ENCODE measurements around the gene MTPN. TPM values are rescaled to one million over a fixed set of nuclear protein-coding genes. Genes with fewer than 3 reads are reported as not detected.
A peak's percentile ranks its signal among the peaks of the same experiment; 100 is the strongest.

Gene MTPN
- polyA plus RNA-seq, 4 donors: 56.7 to 88.8 (median 62.4) TPM

DNA sequence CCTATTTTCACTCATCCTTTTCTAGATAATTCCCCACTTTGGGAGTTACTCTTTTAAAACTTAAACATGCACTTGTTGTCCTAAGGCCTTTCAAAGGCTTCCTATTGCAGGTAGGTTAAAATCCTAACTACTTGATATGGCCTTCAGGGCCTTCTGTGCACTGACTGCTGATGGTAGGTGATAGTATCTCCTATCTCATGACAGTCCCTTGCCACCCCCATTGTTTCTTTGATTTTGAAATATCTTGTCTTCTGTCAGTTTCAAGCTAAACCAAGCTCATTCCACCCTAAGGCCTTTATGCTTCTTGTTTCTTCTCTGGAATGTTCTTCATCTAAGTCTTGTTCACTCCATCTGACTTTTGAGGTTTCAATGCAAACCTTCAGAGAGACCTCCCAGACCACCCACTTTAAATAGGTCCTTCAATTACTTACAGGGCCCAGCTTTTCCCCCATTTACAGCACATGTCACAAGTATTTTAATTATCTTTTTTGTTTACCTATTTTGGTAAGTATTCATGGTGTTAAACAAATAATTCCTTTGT lies 2.4 kb upstream of the MTPN start:
- Histone ChIP-seq H3K27me3 (ENCODE audit: control insufficient read depth in 3 of 3, insufficient read depth in 3 of 3, low read length in 3 of 3) (no peaks in the 10 kb centered on the region), H3K4me1 (ENCODE audit: control insufficient read depth in 3 of 3, insufficient read depth in 2 of 3, low read depth in 1 of 3, low read length in 2 of 3) (peaks cover 2 to 13% (median 8%) of the 10 kb centered on the region in 3 donors), H3K9me3 (ENCODE audit: control insufficient read depth in 2 of 2, insufficient read depth in 1 of 2, low read depth in 1 of 2, low read length in 1 of 2) (no peaks in the 10 kb centered on the region), H3K4me3 (ENCODE audit: low read depth in 1 of 3, low read length in 3 of 3) (no peak overlapping the region), H3K27ac (ENCODE audit: low read depth in 1 of 3, low read length in 2 of 3) (peak overlapping the region in 1 of 3 donors; percentile 12), H3K36me3 (ENCODE audit: control insufficient read depth in 3 of 3, insufficient read depth in 2 of 3, low read depth in 1 of 3, low read length in 3 of 3) (no peaks in the 10 kb centered on the region)
- FAIRE-seq (no peak), DNase-seq (no peak)

DNA sequence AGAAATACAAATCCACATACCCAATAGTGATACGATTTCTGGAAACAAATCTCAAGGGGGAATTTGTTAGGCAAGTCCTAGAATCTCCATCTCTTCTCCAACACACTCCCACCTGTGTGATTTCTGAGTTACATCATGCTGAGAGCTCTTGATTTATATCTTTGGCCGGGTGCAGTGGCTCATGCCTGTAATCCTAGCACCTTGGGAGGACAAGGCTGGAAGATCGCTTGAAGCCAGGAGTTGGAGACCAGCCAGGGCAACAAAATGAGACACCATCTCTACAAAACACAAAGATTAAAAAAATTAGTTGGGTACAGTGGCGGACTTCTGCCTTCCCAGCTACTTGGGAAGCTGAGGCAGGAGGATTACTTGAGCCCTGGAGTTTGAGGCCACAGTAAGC lies 1.5 kb upstream of the MTPN start:
- 92 to 95% (median 93%) methylated on average over 4 of the region's 4 CpGs for WGBS, 3 donors
- FAIRE-seq (no peak), DNase-seq (no peak)
- H3K9me3 ChIP-seq (ENCODE audit: control insufficient read depth in 2 of 2, insufficient read depth in 1 of 2, low read depth in 1 of 2, low read length in 1 of 2): no peaks in the 10 kb centered on the region
- no peak overlapping the region for H3K27ac ChIP-seq (ENCODE audit: low read depth in 1 of 3, low read length in 2 of 3)
- H3K4me1 ChIP-seq (ENCODE audit: control insufficient read depth in 3 of 3, insufficient read depth in 2 of 3, low read depth in 1 of 3, low read length in 2 of 3): peaks cover 2 to 13% (median 8%) of the 10 kb centered on the region in 3 donors
- peaks cover 0 to 3% (median 0%) of the 10 kb centered on the region in 3 donors for H3K36me3 ChIP-seq (ENCODE audit: control insufficient read depth in 3 of 3, insufficient read depth in 2 of 3, low read depth in 1 of 3, low read length in 3 of 3)
- H3K27me3 ChIP-seq (ENCODE audit: control insufficient read depth in 3 of 3, insufficient read depth in 3 of 3, low read length in 3 of 3): no peaks in the 10 kb centered on the region
- H3K4me3 ChIP-seq (ENCODE audit: low read depth in 1 of 3, low read length in 3 of 3): no peak overlapping the region

DNA sequence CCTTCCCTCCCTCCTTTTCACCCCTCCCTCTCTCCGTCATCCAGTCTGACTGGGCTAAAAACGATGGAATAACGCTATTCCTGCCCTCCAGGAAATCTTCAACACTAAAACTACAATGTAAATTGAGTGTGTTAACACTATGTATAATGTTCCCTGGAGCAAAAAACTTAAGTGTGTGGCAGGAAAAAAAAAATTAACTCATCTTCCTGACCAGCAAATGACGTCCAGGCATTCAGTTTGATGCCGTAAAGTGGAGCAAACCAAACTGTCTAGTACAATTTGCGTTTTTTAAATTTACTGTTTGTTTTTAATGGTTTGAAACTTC lies 545 bp upstream of the MTPN start:
- 41 to 54% (median 42%) methylated on average over 6 of the region's 6 CpGs for WGBS, 3 donors
- peaks cover 2 to 13% (median 8%) of the 10 kb centered on the region in 3 donors for H3K4me1 ChIP-seq (ENCODE audit: control insufficient read depth in 3 of 3, insufficient read depth in 2 of 3, low read depth in 1 of 3, low read length in 2 of 3)
- no peak for DNase-seq
- H3K4me3 ChIP-seq (ENCODE audit: low read depth in 1 of 3, low read length in 3 of 3): peak overlapping the region in 2 of 3 donors; percentile 86 to 89
- H3K27me3 ChIP-seq (ENCODE audit: control insufficient read depth in 3 of 3, insufficient read depth in 3 of 3, low read length in 3 of 3): no peaks in the 10 kb centered on the region
- H3K36me3 ChIP-seq (ENCODE audit: control insufficient read depth in 3 of 3, insufficient read depth in 2 of 3, low read depth in 1 of 3, low read length in 3 of 3): peaks cover 0 to 3% (median under 1%) of the 10 kb centered on the region in 3 donors
- FAIRE-seq: no peak
- no peaks in the 10 kb centered on the region for H3K9me3 ChIP-seq (ENCODE audit: control insufficient read depth in 2 of 2, insufficient read depth in 1 of 2, low read depth in 1 of 2, low read length in 1 of 2)
- H3K27ac ChIP-seq (ENCODE audit: low read depth in 1 of 3, low read length in 2 of 3): peak overlapping the region in 1 of 3 donors; percentile 46

GRCh38 chr7:135976312-135977006 lies 700 bp downstream of the MTPN start:
- H3K4me3 ChIP-seq (ENCODE audit: low read depth in 1 of 3, low read length in 3 of 3): peak overlapping the region; percentile 77 to 89 (median 86)
- 1 to 3% (median 2%) methylated on average over 13 of the region's 13 CpGs for WGBS, 3 donors
- H3K9me3 ChIP-seq (ENCODE audit: control insufficient read depth in 2 of 2, insufficient read depth in 1 of 2, low read depth in 1 of 2, low read length in 1 of 2): no peaks in the 10 kb centered on the region
- H3K4me1 ChIP-seq (ENCODE audit: control insufficient read depth in 3 of 3, insufficient read depth in 2 of 3, low read depth in 1 of 3, low read length in 2 of 3): peaks cover 2 to 13% (median 8%) of the 10 kb centered on the region in 3 donors
- FAIRE-seq (no peak), DNase-seq (peak in 1 of 2 donors; percentile 51)
- H3K27me3 ChIP-seq (ENCODE audit: control insufficient read depth in 3 of 3, insufficient read depth in 3 of 3, low read length in 3 of 3): no peaks in the 10 kb centered on the region
- peak overlapping the region; percentile 57 to 92 (median 78) for H3K27ac ChIP-seq (ENCODE audit: low read depth in 1 of 3, low read length in 2 of 3)
- H3K36me3 ChIP-seq (ENCODE audit: control insufficient read depth in 3 of 3, insufficient read depth in 2 of 3, low read depth in 1 of 3, low read length in 3 of 3): peaks cover 0 to 3% (median 3%) of the 10 kb centered on the region in 3 donors

DNA sequence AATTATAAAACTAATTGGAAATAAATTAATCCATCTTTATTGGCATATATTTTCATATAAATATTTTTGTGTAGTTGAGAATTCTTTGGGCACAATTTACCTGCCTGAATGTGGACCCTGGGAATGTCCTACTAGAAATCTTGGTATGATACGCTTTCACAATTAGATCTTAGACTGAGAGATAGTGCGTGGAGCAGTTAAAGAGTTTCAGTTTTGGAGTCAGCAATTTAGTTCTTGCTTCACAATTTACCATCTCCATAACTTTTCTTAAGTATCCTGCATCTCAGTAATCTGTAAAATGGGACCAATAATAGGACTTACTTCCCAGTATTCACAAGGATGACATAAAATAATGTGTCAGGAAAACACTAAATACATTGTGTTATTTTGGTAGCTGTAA lies 2.0 kb downstream of the MTPN start:
- Histone ChIP-seq H3K36me3 (ENCODE audit: control insufficient read depth in 3 of 3, insufficient read depth in 2 of 3, low read depth in 1 of 3, low read length in 3 of 3) (peaks cover 0 to 3% (median 3%) of the 10 kb centered on the region in 3 donors), H3K4me3 (ENCODE audit: low read depth in 1 of 3, low read length in 3 of 3) (no peak overlapping the region), H3K27ac (ENCODE audit: low read depth in 1 of 3, low read length in 2 of 3) (no peak overlapping the region), H3K4me1 (ENCODE audit: control insufficient read depth in 3 of 3, insufficient read depth in 2 of 3, low read depth in 1 of 3, low read length in 2 of 3) (peaks cover 2 to 11% (median 8%) of the 10 kb centered on the region in 3 donors), H3K27me3 (ENCODE audit: control insufficient read depth in 3 of 3, insufficient read depth in 3 of 3, low read length in 3 of 3) (no peaks in the 10 kb centered on the region), H3K9me3 (ENCODE audit: control insufficient read depth in 2 of 2, insufficient read depth in 1 of 2, low read depth in 1 of 2, low read length in 1 of 2) (no peaks in the 10 kb centered on the region)
- FAIRE-seq: no peak
- 65 to 76% (median 75%) methylated on average over 2 of the region's 2 CpGs for WGBS, 3 donors
- no peak for DNase-seq

GRCh38 chr7:135974667-135975066 lies 2.5 kb downstream of the MTPN start:
- no peak overlapping the region for H3K27ac ChIP-seq (ENCODE audit: low read depth in 1 of 3, low read length in 2 of 3)
- peaks cover 0 to 3% (median 3%) of the 10 kb centered on the region in 3 donors for H3K36me3 ChIP-seq (ENCODE audit: control insufficient read depth in 3 of 3, insufficient read depth in 2 of 3, low read depth in 1 of 3, low read length in 3 of 3)
- FAIRE-seq (no peak), DNase-seq (no peak)
- peaks cover 2 to 11% (median 8%) of the 10 kb centered on the region in 3 donors for H3K4me1 ChIP-seq (ENCODE audit: control insufficient read depth in 3 of 3, insufficient read depth in 2 of 3, low read depth in 1 of 3, low read length in 2 of 3)
- no peak overlapping the region for H3K4me3 ChIP-seq (ENCODE audit: low read depth in 1 of 3, low read length in 3 of 3)
- WGBS, 3 donors: 58 to 74% (median 58%) methylated on average over 1 of the region's 1 CpG
- no peaks in the 10 kb centered on the region for H3K9me3 ChIP-seq (ENCODE audit: control insufficient read depth in 2 of 2, insufficient read depth in 1 of 2, low read depth in 1 of 2, low read length in 1 of 2)
- no peaks in the 10 kb centered on the region for H3K27me3 ChIP-seq (ENCODE audit: control insufficient read depth in 3 of 3, insufficient read depth in 3 of 3, low read length in 3 of 3)

GRCh38 chr7:135971366-135971725 lies 5.8 kb downstream of the MTPN start:
- no peak overlapping the region for H3K4me3 ChIP-seq (ENCODE audit: low read depth in 1 of 3, low read length in 3 of 3)
- no peak overlapping the region for H3K27ac ChIP-seq (ENCODE audit: low read depth in 1 of 3, low read length in 2 of 3)
- H3K4me1 ChIP-seq (ENCODE audit: control insufficient read depth in 3 of 3, insufficient read depth in 2 of 3, low read depth in 1 of 3, low read length in 2 of 3): peaks cover 2 to 13% (median 8%) of the 10 kb centered on the region in 3 donors
- no peaks in the 10 kb centered on the region for H3K9me3 ChIP-seq (ENCODE audit: control insufficient read depth in 2 of 2, insufficient read depth in 1 of 2, low read depth in 1 of 2, low read length in 1 of 2)
- H3K36me3 ChIP-seq (ENCODE audit: control insufficient read depth in 3 of 3, insufficient read depth in 2 of 3, low read depth in 1 of 3, low read length in 3 of 3): peaks cover 0 to 5% (median 3%) of the 10 kb centered on the region in 3 donors
- DNase-seq (no peak), FAIRE-seq (no peak)
- H3K27me3 ChIP-seq (ENCODE audit: control insufficient read depth in 3 of 3, insufficient read depth in 3 of 3, low read length in 3 of 3): no peaks in the 10 kb centered on the region

DNA sequence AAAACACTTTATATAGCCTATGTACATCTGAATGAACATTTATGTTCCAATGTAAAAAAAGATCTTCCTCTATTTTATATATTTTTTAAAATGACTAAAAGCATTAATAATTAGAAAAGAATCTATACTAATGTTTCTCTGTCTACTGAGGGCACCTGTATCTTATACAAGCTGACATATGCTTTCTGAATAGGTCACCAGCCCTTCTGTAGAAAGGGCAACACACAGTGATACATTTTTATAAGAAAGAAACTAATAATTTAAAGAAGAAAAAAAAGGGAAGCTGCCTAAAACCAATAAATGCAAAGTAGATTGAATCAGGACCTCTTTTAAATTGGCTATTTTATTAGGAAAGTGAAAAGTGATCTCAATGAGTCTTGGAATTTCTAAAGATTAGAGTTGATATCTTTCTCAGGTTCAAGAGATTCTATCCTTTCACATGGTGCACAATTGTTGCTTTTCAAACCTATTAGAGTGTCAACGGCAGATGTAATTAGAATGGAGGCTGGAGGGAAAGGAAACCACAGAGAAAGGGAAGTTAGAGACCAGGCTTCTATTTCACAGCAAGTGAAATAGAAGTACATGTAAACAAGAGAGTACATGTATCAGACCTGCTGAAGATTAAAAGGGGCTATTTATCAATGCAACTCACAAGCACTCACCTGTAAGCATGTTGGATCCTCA lies 6.3 kb downstream of the MTPN start:
- Histone ChIP-seq H3K27me3 (ENCODE audit: control insufficient read depth in 3 of 3, insufficient read depth in 3 of 3, low read length in 3 of 3) (no peaks in the 10 kb centered on the region), H3K9me3 (ENCODE audit: control insufficient read depth in 2 of 2, insufficient read depth in 1 of 2, low read depth in 1 of 2, low read length in 1 of 2) (no peaks in the 10 kb centered on the region), H3K36me3 (ENCODE audit: control insufficient read depth in 3 of 3, insufficient read depth in 2 of 3, low read depth in 1 of 3, low read length in 3 of 3) (peaks cover 0 to 5% (median 3%) of the 10 kb centered on the region in 3 donors), H3K4me3 (ENCODE audit: low read depth in 1 of 3, low read length in 3 of 3) (no peak overlapping the region), H3K4me1 (ENCODE audit: control insufficient read depth in 3 of 3, insufficient read depth in 2 of 3, low read depth in 1 of 3, low read length in 2 of 3) (peaks cover 2 to 14% (median 4%) of the 10 kb centered on the region in 3 donors), H3K27ac (ENCODE audit: low read depth in 1 of 3, low read length in 2 of 3) (no peak overlapping the region)
- 61 to 74% (median 69%) methylated on average over 1 of the region's 1 CpG for WGBS, 3 donors
- no peak for FAIRE-seq
- DNase-seq: no peak
